A549 (cell line): ENCODE results near the gene MTG2.

Experiments
- CBX2 ChIP-seq: fragments of 200-600 bp; sonication (generic); IDR thresholded peaks from 2 replicates; pipeline ENCODE4 v1.6.1; 2016; ENCODE audit warnings: low read depth, mild to moderate bottlenecking, borderline replicate concordance
- CHD2 ChIP-seq: fragments of 150-350 bp; IDR thresholded peaks from 2 replicates; pipeline ENCODE4 v1.6.1; 2014; ENCODE audit warnings: low read length; ENCODE audit not compliant: partially characterized antibody
- CTCF ChIP-seq: fragments of >200 bp; sonication (Bioruptor Twin); formaldehyde crosslinking; IDR thresholded peaks from 3 replicates; pipeline ENCODE4 v1.5.1; 2016
- EP300 ChIP-seq, 2 experiments: fragments of >200 bp; sonication (Bioruptor Twin); formaldehyde crosslinking; IDR thresholded peaks; 2 replicates in 1 of 2; 3 replicates in 1 of 2; pipeline ENCODE4 v1.6.1; 2016 to 2017
- KDM1A ChIP-seq: fragments of 200-600 bp; sonication (generic); IDR thresholded peaks from 2 replicates; pipeline ENCODE4 v1.6.1; 2016; ENCODE audit warnings: low read depth, mild to moderate bottlenecking
- MAX ChIP-seq: IDR thresholded peaks from 2 replicates; pipeline ENCODE4 v1.6.1; 2012
- MAZ ChIP-seq: fragments of 150-350 bp; IDR thresholded peaks from 2 replicates; pipeline ENCODE4 v1.6.1; 2014; ENCODE audit warnings: antibody characterized with exemption, low read depth, low read length, borderline replicate concordance
- POLR2A ChIP-seq: IDR thresholded peaks from 2 replicates; pipeline ENCODE4 v1.6.1; 2012; ENCODE audit warnings: mild to moderate bottlenecking, low read length
- RAD21 ChIP-seq, 2 experiments: fragments of >200 bp in 1 of 2; sonication (Bioruptor Twin) in 1 of 2; formaldehyde crosslinking in 1 of 2; IDR thresholded peaks in 1 of 2; conservative IDR thresholded peaks in 1 of 2; 2 replicates in 1 of 2; 3 replicates in 1 of 2; pipeline ENCODE4 v1.6.1; 2012 to 2018; ENCODE audit warnings: inconsistent platforms in 1 of 2
- USF2 ChIP-seq: fragments of 450-650 bp; IDR thresholded peaks from 2 replicates; pipeline ENCODE4 v1.6.1; 2014; ENCODE audit warnings: antibody characterized with exemption
- ZFP36 ChIP-seq: fragments of 450-650 bp; IDR thresholded peaks from 2 replicates; pipeline ENCODE4 v1.6.1; 2014; ENCODE audit warnings: borderline replicate concordance; ENCODE audit not compliant: partially characterized antibody

- TF ChIP-seq CTCF (no peak), KDM1A (no peak), MAX (no peak), POLR2A (no peak), ZFP36 (no peak), RAD21 (conservative IDR thresholded peaks at IDR 0.05 in 1 of 2, IDR thresholded peaks at IDR 0.05 in 1 of 2) (no peak), CHD2 (no peak), MAZ (no peak), USF2 (no peak), EP300 (IDR thresholded peaks at IDR 0.05) (no peak), CBX2 (no peak)
Measured at GRCh38 chr20:62181808-62182207, 1.0 kb upstream of the MTG2 start.
